AG08395 (cell line): ENCODE measurements around the gene SSTR4.
"Not testable (repeated sequence)": the region's sequence is repeated elsewhere in the genome, so short reads cannot be mapped to it uniquely, and the experiment has no call there.

Experiments
- DNase-seq: peaks from one replicate; pipeline ENCODE4 v3.0.0; 2012; ENCODE audit warnings: mixed read lengths, low spot score

SSTR4 gene

DNA sequence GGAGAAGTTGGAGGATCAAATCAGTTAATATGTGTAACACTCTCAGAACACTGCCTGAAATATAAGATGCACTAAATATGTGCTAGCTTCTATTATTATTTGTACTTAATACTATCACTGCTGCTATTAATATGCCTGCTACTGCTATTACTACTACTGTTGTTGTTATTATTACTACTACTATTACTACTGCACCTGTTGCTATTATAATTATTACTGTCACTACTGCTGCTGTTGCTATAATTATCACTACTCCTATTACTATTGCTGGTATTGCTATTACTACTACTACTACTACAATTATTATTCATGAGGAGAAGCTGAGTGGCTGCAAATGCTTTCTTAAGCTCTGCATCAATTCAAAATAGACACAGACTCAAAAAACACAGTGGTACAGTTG, 16.7 kb upstream of the SSTR4 start:
- DNase-seq = no peak

DNA sequence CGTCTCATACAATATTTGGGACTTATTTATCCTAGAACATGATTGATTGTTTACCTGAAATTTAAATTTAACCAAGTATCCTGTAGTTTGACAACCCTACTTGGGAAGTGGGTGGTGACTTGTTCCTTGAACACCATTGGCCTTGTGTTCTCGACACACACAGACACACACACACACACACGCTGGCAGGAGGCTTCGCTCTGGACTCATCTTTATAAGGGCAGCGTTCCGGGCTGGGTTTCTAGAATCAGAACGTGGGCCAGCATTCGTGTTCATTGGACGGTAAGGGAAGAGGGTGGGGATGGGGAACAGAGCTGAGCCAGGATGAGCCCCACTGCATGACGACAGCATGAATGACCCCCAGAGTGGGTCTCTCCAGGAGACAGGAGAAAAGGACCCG, 16.2 kb upstream of the SSTR4 start:
- DNase-seq = no peak

DNA sequence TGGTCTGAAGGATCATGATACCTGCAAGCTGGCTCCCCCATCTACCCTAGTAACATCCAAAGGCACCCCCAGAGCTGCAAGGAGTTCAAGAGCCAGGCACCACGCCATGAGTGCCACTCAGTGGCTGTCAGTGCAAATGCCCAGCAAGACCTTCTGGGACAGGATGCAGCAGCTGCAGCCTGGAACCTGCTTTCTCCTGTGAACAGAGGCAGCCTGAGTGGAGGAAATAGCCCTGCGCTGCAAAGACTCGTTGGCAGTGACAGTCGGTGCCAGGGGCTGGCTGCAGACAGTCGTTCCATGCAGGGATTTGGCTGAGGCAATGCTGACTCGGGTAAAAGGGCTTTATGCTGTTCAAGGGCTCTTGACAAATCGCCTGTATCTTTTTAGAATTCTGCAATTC, 15.7 kb upstream of the SSTR4 start:
- DNase-seq = no peak

DNA sequence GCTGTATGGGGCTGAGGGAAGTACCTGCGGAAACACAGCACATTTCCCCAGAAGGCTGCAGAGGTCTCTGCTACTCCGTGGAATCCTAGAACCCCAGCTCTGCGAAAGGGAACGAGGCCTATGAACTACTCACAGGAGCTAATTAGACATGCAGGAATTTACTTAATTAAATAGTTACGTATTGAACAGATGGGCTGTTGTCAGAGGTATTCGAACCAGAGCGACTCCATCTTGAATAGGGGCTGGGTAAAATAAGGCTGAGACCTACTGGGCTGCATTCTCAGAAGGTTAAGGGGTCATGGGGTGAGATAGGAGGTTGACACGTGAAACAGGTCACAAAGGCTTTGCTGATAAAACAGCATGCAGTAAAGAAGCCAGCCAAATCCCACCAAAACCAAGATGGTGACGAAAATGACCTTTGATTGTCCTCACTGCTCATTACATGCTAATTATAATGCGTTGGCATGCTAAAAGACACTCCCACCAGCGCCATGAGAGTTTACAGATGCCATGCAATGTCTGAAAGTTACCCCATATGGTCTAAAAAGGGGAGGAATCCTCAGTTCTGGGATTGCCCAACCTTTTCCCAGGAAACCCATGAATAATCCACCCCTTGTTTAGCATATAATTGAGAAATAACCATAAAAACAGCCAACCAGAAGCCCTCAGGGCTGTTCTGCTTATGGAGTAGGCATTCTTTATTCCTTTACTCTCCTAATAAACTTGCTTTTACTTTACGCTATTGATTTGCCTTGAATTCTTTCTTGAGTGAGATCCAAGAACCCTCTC, 14.7 kb upstream of the SSTR4 start:
- no peak for DNase-seq

DNA sequence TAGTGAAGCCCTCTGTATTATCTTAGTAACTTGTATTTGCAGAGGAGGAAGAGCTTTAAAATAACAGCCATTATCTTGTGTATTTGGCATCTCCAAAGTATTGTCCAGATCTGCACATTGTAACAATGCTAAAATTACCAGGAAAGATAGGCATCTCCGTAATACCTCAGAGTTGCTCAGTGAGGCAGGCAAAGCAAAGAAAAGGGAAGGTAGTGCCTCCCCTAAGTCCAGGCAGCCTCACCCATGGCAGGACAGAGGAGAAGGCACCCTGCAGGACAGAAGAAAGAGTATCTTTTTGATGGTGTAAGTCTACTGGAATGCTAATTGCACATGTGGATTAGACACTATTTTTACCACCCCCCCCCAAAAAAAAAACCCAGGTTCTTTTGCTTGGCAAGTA, 13.6 kb upstream of the SSTR4 start:
- no peak for DNase-seq

DNA sequence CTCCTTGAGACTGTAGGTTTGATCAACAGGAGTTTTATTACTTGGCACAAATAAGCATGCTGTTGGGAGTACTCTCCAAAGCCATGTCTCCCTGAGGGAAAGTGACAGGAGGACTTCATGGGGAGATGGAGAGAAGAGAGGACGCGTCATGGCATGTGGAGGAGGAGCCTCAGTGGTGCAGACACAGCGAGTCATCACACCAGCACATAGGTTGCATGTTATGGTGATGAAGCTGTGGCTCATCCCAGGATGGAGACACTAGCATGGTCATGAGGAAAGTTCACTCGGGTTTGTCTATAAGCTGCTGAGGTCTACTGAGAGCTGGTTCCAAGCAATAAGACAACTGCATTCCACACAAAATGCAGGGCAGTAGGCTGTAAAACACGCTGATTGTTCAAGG, 13.2 kb upstream of the SSTR4 start:
- no peak for DNase-seq

DNA sequence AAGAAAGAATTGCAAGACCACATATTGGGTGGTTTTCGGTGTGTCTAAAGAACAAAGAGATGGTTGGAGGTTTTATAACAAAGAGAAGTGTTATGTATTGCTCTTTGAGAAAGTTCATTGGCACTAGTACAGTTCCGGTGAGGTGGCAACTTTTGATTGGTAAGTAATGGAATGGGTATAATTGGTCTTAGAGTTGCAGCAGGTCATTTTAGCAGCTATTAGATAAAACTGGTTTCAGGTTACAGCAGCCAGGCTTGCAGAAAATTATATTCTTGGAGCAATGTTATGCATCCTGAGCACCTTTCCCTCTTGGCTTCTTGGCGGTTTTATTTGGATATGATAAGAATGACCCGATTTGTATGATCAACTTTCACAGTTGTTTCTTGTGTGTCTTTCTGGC, 12.3 kb upstream of the SSTR4 start:
- no peak for DNase-seq

DNA sequence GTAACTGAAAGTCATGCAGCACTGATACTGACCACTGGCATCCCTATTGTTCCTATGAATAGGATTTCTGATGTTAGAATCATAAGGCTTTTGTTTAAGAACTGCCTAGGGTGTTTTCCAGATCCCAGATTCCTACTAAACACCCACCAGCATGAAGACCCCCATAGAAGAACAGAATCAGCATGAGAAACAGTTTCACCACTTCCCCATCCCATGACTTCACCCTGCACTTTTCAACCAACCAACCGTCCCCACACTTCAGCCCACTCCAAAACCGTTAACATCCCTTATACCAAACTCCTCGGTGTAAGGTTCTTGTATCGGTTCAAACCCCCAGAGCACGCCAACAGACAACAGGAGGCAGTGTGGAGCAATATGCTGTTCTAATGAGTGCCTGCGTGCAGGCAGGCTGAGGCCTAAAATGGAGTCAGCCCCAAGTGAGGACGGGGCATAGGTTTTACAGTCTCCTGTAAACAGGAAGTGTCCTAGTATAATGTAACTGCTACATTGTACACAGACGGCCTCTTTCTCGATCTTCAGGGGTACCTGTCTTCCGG, 11.4 kb upstream of the SSTR4 start:
- DNase-seq = no peak

DNA sequence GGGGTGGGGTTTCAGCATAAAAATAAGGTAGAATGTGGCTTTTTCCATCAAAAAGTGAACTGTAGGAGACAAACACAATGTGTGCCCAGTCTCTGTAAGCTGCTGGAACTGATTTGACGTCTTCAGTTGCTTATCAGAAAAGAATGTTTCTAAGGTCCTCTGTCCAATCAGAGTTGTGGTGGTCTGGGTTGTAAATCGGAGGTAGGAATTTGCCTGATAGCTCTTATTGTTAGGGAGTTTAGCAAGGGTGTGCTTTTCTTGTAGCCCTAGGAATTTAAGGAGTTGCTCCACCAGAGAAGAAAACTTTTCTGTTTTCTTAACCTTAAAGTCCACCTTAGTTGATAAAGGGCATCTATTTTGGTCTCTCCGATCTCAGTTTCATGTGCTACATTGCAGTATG, 10.4 kb upstream of the SSTR4 start:
- DNase-seq = no peak

DNA sequence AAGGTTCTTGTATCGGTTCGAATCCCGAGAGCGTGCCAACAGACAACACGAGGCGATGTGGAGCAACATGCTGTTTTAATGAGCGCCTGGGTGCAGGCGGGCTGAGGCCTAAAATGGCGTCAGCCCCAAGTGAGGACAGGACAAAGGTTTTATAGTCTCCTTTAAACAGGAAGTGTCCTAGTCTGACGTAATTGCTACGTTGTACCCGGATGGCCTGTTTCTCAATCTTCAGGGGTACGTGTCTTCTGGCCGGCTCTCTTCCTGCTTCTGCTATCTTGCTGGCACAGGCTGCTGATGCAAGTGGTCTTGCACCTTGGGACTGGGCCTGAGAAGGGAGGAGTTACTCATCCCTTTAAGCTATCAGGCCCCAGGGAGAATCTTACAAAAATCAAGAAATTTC, 9.6 kb upstream of the SSTR4 start:
- not testable (repeated sequence) for DNase-seq

DNA sequence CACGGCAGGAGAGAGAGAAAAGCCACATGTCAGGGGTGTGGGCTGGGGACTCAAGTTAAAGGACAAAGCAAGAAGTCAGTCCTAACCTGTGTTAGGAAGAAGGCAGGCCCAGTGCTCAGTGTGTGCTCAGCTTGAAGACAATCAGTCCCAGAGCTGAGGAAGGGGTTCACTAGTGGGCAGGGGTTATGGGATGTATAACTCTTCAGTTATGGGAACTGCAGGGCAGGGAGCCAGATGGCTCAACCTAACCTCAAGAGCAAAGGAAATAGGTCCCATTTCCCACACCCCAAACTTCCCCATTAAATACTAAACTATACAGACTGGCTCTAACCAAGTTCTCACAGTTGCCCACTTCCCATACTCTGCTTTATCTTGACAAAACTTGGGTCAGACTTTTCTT, 7.4 kb upstream of the SSTR4 start:
- DNase-seq = no peak

DNA sequence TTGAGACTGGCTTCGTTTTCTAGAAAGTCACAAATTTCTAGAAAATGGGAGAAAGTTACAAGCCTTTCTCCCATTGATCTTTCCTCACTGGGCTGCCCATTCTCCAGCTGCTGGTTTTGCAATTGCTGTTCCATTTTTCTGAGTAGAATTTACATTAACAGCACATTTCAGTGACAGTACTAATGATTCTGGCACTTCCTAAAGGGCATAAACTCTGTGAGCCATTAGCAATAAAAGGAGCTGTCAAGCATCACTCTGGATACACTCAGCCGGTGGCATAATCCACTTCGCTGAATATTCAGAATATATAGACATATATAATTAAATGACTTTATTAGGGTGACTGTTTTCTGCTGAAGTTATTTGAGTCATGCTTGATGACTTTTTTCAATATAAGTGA, 6.7 kb upstream of the SSTR4 start:
- no peak for DNase-seq

DNA sequence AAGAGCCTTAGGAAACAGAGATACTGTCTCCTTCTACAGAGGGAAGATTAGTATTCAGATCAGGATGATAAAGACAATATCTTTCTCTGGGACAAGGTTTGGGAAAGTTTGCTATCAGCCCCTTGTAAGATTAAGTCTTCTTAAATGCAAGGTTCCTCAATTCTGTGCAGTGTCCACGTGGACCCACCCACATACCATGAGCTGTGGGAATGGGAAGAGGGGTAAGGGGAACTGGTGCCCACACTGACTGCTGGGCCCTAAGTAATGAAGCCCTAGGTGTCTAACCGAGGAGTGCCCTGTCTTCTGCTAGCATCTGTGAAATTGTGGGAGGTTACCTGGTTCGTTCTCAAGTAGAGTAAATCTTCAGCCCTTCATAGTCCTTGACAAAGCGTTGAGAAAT, 5.8 kb upstream of the SSTR4 start:
- no peak for DNase-seq

DNA sequence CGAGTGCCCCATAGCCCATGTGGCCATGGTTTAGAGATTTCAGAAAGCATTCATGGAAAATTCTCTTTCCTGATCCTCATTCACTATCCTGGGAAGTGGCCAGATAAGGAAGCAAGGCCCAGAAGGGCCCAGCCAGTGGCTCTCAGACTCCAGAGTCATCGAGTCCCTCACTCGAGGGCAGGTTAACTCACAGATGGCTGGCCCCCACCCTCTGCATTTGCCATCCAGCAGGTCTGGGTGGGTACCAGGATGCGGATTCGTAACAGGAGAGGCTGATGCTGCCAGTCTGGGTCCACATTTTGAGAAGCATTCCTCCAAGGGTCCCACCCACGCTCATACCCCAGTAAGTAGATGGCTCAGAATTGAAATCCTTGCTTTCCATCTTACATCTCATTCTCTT, 3.8 kb upstream of the SSTR4 start:
- no peak for DNase-seq

DNA sequence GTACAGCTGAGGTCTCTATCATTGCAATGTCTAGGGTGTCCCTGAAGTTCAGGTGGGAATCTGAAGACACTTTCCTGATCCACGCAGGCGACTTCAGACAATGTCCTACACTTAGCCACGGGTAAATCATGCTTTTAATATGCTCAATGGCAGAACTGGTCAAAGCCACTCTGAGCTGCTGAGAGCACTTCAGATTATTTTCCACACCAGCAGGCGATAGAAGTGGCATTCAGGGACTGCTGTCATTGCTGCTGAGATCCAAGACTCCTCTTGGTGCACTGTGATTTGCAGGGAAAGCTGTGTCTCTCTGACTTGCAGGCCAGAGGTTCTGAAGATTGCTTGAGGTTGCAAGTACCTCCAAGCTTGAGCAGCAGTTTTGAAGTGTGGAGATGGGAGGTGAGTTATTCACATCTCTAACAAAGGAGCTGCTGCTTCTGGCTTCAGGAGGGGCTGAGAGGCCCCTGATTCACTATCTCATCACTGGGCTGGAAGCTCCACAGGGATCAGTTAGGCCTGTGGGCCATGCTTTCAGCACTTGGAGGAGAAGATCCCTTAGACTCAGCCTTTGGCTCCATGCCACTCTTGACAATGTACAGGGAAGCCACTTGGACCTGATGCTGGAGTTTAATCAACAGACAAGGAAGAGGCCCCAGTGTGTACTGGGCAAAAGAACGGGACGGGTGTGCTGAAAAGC, 2.9 kb upstream of the SSTR4 start:
- no peak for DNase-seq

DNA sequence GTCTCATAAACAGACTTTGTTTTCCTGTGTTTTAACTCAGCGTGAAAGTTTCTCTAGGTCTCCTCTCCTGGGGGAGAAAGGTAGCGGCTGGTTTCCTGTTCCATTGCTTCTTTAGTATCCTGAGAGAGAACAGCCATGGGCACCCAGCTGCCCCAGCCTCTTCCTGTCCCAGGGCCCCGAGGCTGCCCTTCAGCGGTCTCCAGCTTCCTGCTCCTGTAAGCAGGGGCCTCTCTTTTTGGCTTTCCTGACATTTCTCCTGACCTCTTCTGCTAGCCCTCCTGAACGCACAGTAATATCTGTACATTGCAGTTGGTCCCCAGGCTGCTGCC, 2.4 kb upstream of the SSTR4 start:
- DNase-seq = no peak

DNA sequence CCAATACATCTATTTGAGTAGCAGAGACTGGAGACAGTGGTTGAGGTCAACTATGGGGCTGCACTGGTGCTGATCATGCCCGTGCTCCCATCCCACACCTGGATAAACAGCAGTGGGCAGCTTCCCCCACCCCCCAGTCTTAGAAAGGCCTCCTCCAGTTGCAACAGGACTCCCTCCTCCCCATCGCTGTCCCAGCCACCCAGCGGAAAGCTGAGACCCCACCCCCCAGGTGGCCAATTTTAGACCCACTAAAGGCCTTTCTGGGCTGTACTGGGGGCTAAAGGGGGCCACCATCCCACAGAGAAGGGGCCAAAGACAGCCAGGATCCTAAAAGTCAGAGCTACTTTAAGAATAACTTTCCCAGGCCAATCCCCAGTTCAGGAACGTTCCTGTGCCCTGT, 1.2 kb upstream of the SSTR4 start:
- DNase-seq = no peak

DNA sequence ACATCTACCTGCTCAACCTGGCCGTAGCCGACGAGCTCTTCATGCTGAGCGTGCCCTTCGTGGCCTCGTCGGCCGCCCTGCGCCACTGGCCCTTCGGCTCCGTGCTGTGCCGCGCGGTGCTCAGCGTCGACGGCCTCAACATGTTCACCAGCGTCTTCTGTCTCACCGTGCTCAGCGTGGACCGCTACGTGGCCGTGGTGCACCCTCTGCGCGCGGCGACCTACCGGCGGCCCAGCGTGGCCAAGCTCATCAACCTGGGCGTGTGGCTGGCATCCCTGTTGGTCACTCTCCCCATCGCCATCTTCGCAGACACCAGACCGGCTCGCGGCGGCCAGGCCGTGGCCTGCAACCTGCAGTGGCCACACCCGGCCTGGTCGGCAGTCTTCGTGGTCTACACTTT, 619 bp downstream of the SSTR4 start:
- no peak for DNase-seq

DNA sequence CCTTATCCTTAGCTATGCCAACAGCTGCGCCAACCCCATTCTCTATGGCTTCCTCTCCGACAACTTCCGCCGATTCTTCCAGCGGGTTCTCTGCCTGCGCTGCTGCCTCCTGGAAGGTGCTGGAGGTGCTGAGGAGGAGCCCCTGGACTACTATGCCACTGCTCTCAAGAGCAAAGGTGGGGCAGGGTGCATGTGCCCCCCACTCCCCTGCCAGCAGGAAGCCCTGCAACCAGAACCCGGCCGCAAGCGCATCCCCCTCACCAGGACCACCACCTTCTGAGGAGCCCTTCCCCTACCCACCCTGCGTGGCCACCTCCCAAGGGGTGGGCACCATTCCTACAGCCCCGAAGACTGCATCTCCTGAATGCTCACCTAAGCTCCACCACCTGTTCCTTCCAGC, 1.3 kb downstream of the SSTR4 start:
- DNase-seq = no peak

DNA sequence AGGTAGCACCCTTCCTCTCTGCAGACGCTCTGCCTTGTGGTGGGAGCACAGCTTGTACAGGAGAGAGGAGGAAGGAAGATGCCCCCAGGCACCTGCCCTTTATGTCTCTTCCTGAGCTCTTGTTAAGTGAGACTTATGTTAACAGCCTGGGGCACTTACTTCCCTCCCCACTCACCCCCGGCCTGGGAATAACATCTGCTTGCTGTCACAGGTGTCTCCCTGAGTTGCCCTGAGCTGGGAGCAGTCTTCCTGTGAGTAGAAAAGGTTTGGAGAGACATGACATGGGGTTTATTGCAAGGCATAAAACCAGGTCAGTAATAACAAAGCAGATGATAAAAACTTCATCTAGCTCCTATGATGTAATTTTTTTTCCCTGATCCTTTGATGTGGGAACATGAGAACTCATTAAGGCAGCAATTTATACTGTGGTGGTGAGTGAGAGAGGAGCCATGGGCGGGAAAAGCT, 1.9 kb downstream of the SSTR4 start:
- no peak for DNase-seq

DNA sequence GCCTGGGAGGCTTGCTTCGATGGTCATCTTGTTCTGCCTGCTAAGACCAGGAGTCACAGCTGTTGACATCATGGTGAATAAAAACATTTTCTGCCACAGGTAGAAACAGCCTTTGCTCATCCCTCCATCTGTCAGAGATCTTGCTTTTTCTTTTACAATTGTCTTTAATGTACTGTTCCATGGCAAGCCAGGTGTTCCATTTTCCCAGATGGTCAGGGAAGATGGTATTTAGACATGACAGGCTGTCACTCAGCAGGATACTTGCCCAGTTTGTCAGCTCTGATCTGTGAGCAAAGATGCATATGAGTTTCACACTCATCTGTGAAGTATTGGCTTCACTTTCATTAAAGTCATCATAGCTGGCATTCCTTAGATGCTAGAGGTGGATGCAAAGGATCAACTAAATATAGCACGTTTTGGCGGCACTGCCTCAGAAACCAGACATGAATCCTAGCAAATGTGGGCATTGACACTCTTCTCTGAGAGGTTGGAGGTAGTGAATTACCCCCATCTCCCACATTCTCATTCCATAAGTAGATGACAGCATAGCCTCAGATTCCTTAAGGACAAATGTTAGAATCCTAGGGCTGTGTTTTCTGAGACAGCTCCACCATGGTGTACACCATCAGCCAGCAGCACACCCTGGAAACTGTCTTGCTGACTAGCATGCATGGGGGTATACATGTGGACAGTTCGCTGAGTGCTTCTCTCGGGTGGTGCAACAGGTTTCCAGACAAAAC, 4.2 kb downstream of the SSTR4 start:
- no peak for DNase-seq

DNA sequence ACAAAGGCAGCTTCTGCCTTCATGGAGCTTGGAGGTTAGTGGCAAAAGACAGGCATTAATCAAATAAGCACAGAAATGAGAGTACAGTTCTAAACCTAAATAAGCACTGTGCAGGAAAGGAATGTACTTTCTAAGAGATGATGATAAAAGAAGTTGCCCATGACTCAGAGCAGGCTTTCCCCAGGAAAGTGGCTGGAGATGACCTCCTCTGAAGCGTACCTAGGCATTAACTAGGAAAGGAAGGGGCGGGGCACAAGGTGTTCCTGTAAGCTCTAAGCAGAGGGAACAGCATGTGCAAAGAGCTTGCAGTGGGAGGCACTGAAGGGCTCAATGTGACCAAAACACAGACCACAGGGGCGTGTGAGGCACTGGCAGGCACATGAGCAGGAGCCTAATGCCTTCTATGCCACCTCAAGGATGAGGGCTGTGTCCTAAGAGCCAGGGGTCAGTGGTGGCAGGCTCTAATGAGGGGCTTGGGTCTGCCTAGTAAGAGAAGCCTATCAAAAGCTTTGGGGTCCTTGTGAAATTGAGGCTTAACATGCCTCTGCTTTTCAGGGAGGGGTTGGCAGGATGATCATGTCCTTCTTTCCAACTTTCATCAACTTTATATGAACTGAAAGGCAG, 4.9 kb downstream of the SSTR4 start:
- no peak for DNase-seq

DNA sequence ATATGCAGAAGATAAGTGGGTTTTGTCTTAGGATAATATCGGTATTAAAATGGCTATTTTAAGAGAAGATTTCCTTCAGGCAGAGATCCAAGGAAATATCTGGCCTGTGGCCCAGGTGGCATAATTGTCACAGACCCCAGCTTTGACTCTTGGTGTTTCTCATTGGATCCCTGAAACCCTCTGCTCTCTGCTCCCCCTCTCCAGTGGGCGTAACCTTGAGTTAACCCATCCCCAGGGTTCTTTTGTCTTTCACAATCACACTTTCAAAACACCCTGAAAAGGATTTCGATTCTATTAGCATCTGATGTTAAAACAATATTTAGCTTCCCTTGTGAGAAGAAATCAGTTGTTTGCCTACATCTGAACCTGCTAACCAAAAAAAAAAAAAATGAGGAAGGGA, 7.2 kb downstream of the SSTR4 start:
- no peak for DNase-seq
